Measurements from ENCODE around the gene LPP. TPM values are rescaled to one million over a fixed set of nuclear protein-coding genes. Genes with fewer than 3 reads are reported as not detected.

The LPP gene
- total RNA-seq, 3 donors from 2014 or later: 262 to 816 (median 325) TPM

- intact Hi-C loops (cut with DNase I, micrococcal nuclease): no loop called here
- no peak overlapping the region for H3K4me3 ChIP-seq
- ATAC-seq (no peak), DNase-seq (no peak)
- no peaks in the 10 kb centered on the region for H3K36me3 ChIP-seq (ENCODE audit: low read depth)
- no peaks in the 10 kb centered on the region for H3K4me1 ChIP-seq (ENCODE audit: low read depth)
- TF ChIP-seq CTCF (IDR thresholded peaks at IDR 0.05): no peak
- no peaks in the 10 kb centered on the region for H3K9me3 ChIP-seq
Observed at GRCh38 chr3:188854772-188855149, 700.8 kb downstream of the LPP start.

- Histone ChIP-seq H3K36me3 (ENCODE audit: low read depth) (no peaks in the 10 kb centered on the region), H3K4me1 (ENCODE audit: low read depth) (no peaks in the 10 kb centered on the region), H3K9me3 (no peaks in the 10 kb centered on the region), H3K4me3 (no peak overlapping the region)
- intact Hi-C loops (cut with DNase I, micrococcal nuclease): no loop called here
- no peak for TF ChIP-seq CTCF (IDR thresholded peaks at IDR 0.05)
- ATAC-seq (no peak), DNase-seq (no peak)
Observed at GRCh38 chr3:188855675-188856074, 701.7 kb downstream of the LPP start.

- Histone ChIP-seq H3K9me3 (no peaks in the 10 kb centered on the region), H3K4me3 (no peak overlapping the region), H3K36me3 (ENCODE audit: low read depth) (no peaks in the 10 kb centered on the region), H3K4me1 (ENCODE audit: low read depth) (no peaks in the 10 kb centered on the region)
- ATAC-seq (peak; percentile 36), DNase-seq (no peak)
- TF ChIP-seq CTCF (IDR thresholded peaks at IDR 0.05): no peak
- intact Hi-C loops (cut with DNase I, micrococcal nuclease): no loop called here
Observed at GRCh38 chr3:188860147-188860546, 706.2 kb downstream of the LPP start.

- TF ChIP-seq CTCF (IDR thresholded peaks at IDR 0.05): no peak
- Histone ChIP-seq H3K4me3 (no peak overlapping the region), H3K36me3 (ENCODE audit: low read depth) (no peaks in the 10 kb centered on the region), H3K9me3 (no peaks in the 10 kb centered on the region), H3K4me1 (ENCODE audit: low read depth) (no peaks in the 10 kb centered on the region)
- peak; percentile 86 for ATAC-seq
- no peak for DNase-seq
- intact Hi-C loops (cut with DNase I, micrococcal nuclease): no loop called here
Observed at GRCh38 chr3:188861842-188862744, 708.1 kb downstream of the LPP start.

- TF ChIP-seq CTCF (IDR thresholded peaks at IDR 0.05): no peak
- no peak for DNase-seq
- intact Hi-C loops (cut with DNase I, micrococcal nuclease): no loop called here
- H3K4me1 ChIP-seq (ENCODE audit: low read depth): no peaks in the 10 kb centered on the region
- no peak overlapping the region for H3K4me3 ChIP-seq
- no peak for ATAC-seq
- no peaks in the 10 kb centered on the region for H3K9me3 ChIP-seq
- no peaks in the 10 kb centered on the region for H3K36me3 ChIP-seq (ENCODE audit: low read depth)
Observed at GRCh38 chr3:188863999-188864406, 710.0 kb downstream of the LPP start.
